ENCODE measurements around the gene TULP1.

TULP1 gene

GRCh38 chr6:35454391-35455110 lies 58.1 kb downstream of the TULP1 start:
- DNase-seq: no peak

- no peak for DNase-seq
Measured at GRCh38 chr6:35453236-35453635, 59.5 kb downstream of the TULP1 start.

- peak; percentile 80 for DNase-seq
Measured at GRCh38 chr6:35452183-35453090, 60.3 kb downstream of the TULP1 start, which contains the start of gene FANCE. Gene FANCE (plus strand): TSS chr6:35452338. CDS start chr6:35452546, 208 bp downstream.

GRCh38 chr6:35451354-35452182 lies 61.1 kb downstream of the TULP1 start:
- no peak for DNase-seq

- DNase-seq: peak; percentile 27
Measured at GRCh38 chr6:35449287-35449881, 63.3 kb downstream of the TULP1 start.

- no peak for DNase-seq
Measured at GRCh38 chr6:35448191-35448590, 64.5 kb downstream of the TULP1 start.

All from effector CD4-positive, alpha-beta T cell (primary cell).